Measurements from ENCODE around the gene PSME2. TPM values are rescaled to one million over a fixed set of nuclear protein-coding genes. Genes with fewer than 3 reads are reported as not detected.

PSME2 gene
- total and polyA plus RNA-seq, 10 of the 15 experiments (the other 5 are each of a cell fraction or from before 2014, with no cell fraction given): 510 to 3,542 (median 913) TPM

DNA sequence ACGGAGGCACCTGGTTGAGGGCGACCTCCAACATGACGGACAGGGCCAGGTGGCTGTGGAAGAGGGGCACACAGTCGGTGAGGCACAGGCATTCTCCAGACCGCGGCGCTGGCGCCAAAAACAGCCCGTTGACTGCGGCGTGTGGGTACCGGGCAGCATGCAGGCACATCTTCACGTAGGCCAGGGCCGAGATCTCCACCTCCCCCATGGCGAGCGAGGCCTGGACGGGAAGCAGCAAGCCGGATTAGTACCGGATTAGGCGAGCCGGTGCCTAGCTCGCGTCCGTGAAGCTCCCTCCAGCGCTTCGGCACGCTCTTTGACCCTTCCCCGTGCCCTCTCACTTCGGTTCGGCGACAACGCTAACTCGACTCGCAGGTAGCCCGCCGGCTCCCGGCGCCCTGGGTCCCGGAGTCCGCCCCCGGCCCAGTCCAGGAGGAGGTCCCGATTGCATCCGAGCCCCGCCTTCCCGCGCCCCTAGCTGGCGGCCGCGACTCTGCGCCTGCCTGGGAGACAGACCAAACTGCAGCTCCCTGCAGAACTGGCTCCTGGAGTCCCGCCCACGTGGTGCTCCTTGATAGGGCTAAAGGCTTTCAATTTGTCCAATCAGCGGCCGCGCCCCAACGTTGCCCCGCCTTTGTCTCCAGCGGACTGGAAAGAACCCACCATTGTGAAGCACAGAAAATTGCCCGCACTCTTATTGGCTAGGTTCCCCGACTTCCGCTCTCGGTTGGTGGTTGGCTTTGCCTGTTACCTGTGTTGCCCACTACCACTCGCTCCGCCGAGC, 5.1 kb downstream of the PSME2 start, which contains the start of gene EMC9 (continued):
- TF ChIP-seq, protein P1, sequence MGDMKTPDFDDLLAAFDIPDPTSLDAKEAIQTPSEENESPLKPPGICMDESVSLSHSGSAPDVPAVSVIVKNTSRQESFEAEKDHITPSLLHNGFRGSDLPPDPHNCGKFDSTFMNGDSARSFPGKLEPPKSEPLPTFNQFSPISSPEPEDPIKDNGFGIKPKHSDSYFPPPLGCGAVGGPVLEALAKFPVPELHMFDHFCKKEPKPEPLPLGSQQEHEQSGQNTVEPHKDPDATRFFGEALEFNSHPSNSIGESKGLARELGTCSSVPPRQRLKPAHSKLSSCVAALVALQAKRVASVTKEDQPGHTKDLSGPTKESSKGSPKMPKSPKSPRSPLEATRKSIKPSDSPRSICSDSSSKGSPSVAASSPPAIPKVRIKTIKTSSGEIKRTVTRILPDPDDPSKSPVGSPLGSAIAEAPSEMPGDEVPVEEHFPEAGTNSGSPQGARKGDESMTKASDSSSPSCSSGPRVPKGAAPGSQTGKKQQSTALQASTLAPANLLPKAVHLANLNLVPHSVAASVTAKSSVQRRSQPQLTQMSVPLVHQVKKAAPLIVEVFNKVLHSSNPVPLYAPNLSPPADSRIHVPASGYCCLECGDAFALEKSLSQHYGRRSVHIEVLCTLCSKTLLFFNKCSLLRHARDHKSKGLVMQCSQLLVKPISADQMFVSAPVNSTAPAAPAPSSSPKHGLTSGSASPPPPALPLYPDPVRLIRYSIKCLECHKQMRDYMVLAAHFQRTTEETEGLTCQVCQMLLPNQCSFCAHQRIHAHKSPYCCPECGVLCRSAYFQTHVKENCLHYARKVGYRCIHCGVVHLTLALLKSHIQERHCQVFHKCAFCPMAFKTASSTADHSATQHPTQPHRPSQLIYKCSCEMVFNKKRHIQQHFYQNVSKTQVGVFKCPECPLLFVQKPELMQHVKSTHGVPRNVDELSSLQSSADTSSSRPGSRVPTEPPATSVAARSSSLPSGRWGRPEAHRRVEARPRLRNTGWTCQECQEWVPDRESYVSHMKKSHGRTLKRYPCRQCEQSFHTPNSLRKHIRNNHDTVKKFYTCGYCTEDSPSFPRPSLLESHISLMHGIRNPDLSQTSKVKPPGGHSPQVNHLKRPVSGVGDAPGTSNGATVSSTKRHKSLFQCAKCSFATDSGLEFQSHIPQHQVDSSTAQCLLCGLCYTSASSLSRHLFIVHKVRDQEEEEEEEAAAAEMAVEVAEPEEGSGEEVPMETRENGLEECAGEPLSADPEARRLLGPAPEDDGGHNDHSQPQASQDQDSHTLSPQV (IDR thresholded peaks at IDR 0.05): no peak
- TF ChIP-seq PBX3 (IDR thresholded peaks at IDR 0.05; ENCODE audit: insufficient replicate concordance, low read depth, low read length) (peak; percentile 72), KLF5 (IDR thresholded peaks at IDR 0.05; ENCODE audit: partially characterized antibody) (peak; percentile 43), POLR2A (IDR thresholded peaks at IDR 0.05; ENCODE audit: low read depth, low read length) (peak; percentile 94), RBBP5 (conservative IDR thresholded peaks at IDR 0.05) (no peak), MYB (IDR thresholded peaks at IDR 0.05; ENCODE audit: borderline replicate concordance, low read depth, low read length) (no peak), SMC3 (IDR thresholded peaks at IDR 0.05; ENCODE audit: borderline replicate concordance, low read length) (no peak), RUNX3 (IDR thresholded peaks at IDR 0.05; ENCODE audit: low read length) (peak; percentile 63), ZZZ3 (IDR thresholded peaks at IDR 0.05; ENCODE audit: control insufficient read depth, insufficient read length, low read depth) (no peak), IRF3 (IDR thresholded peaks at IDR 0.05) (peak; percentile 81), BCL3 (IDR thresholded peaks at IDR 0.05; ENCODE audit: borderline replicate concordance, insufficient read depth, low read depth, low read length, poor library complexity, severe bottlenecking) (no peak), MXI1 (IDR thresholded peaks at IDR 0.05; ENCODE audit: low read depth, low read length) (peak; percentile 66; the same call in 1 of the 2 replicates), LARP7 (IDR thresholded peaks at IDR 0.05) (peak; percentile 88), SIX5 (IDR thresholded peaks at IDR 0.05; ENCODE audit: low read depth, low read length, severe bottlenecking) (no peak), RAD51 (IDR thresholded peaks at IDR 0.05) (peak; percentile 78), HDAC6 (IDR thresholded peaks at IDR 0.05; ENCODE audit: unreplicated experiment) (no peak), WRNIP1 (IDR thresholded peaks at IDR 0.05; ENCODE audit: borderline replicate concordance, low read depth, low read length) (no peak), TCF12 (IDR thresholded peaks at IDR 0.05; ENCODE audit: low read depth, low read length) (0 out of 2 replicates have a peak, but pooled peaks have one; percentile 37), CHD1 (IDR thresholded peaks at IDR 0.05; ENCODE audit: low read depth, low read length) (no peak), KDM1A (IDR thresholded peaks at IDR 0.05; ENCODE audit: borderline replicate concordance) (no peak), IRF5 (IDR thresholded peaks at IDR 0.05; ENCODE audit: borderline replicate concordance) (no peak)
